Measurements from ENCODE around the gene EIF2AK3. TPM values are rescaled to one million over a fixed set of nuclear protein-coding genes. Genes with fewer than 3 reads are reported as not detected.
A peak's percentile ranks its signal among the peaks of the same experiment; 100 is the strongest.

The EIF2AK3 gene
- total RNA-seq, 1 donor from 2014 or later: 8.2 TPM

DNA sequence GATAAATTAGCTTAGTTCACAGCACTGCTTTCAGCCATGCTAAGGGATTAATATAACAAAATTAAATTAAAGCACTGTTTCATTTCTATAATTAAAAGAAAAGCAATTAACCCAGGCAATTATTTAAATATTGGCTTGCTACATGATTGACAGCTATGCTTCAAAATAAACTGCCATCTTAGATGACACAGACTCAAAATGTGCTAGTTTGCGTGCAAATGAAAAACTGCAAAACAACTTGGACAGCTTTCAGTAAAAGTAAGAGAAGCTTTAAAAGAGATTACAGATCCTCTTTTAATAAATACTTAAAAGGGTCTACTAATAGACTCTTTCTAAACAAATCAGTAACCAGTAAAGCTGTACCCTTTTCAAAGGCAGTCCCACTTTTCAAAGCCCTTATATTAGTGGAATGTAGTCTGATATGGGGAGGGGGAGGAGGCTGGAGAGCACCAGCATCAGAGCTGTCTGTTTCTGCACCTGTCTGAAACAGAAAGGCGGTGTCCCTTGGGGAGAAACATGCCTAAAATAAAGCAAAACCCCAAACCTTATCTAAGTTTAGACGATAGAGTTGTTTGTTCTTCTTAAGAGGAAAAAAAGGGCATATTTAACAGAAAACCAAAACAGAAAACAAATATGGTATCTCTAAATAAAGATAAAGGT, 20.8 kb downstream of the EIF2AK3 start:
- DNase-seq: no peak
- intact Hi-C loops (cut with micrococcal nuclease): no loop called here
- H3K4me1 ChIP-seq: peaks cover 37% of the 10 kb centered on the region
- H3K9me3 ChIP-seq (replicated peaks): no peaks in the 10 kb centered on the region
- no peak overlapping the region for H3K4me3 ChIP-seq
- TF ChIP-seq, protein P1, sequence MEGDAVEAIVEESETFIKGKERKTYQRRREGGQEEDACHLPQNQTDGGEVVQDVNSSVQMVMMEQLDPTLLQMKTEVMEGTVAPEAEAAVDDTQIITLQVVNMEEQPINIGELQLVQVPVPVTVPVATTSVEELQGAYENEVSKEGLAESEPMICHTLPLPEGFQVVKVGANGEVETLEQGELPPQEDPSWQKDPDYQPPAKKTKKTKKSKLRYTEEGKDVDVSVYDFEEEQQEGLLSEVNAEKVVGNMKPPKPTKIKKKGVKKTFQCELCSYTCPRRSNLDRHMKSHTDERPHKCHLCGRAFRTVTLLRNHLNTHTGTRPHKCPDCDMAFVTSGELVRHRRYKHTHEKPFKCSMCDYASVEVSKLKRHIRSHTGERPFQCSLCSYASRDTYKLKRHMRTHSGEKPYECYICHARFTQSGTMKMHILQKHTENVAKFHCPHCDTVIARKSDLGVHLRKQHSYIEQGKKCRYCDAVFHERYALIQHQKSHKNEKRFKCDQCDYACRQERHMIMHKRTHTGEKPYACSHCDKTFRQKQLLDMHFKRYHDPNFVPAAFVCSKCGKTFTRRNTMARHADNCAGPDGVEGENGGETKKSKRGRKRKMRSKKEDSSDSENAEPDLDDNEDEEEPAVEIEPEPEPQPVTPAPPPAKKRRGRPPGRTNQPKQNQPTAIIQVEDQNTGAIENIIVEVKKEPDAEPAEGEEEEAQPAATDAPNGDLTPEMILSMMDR (IDR thresholded peaks at IDR 0.05; ENCODE audit: borderline replicate concordance): no peak
- H3K36me3 ChIP-seq: peaks cover 6% of the 10 kb centered on the region
- H3K27ac ChIP-seq (replicated peaks): no peak overlapping the region
- no peaks in the 10 kb centered on the region for H3K27me3 ChIP-seq (ENCODE audit: low read depth)

GRCh38 chr2:88603146-88603545, 24.1 kb downstream of the EIF2AK3 start:
- intact Hi-C loops (cut with micrococcal nuclease): no loop called here
- DNase-seq: no peak
- Histone ChIP-seq H3K27me3 (ENCODE audit: low read depth) (no peaks in the 10 kb centered on the region), H3K4me1 (peaks cover 70% of the 10 kb centered on the region), H3K27ac (replicated peaks) (peak overlapping the region; percentile 75), H3K36me3 (no peaks in the 10 kb centered on the region), H3K4me3 (no peak overlapping the region), H3K9me3 (replicated peaks) (no peaks in the 10 kb centered on the region)
- TF ChIP-seq, protein P1 (IDR thresholded peaks at IDR 0.05; ENCODE audit: borderline replicate concordance): no peak

DNA sequence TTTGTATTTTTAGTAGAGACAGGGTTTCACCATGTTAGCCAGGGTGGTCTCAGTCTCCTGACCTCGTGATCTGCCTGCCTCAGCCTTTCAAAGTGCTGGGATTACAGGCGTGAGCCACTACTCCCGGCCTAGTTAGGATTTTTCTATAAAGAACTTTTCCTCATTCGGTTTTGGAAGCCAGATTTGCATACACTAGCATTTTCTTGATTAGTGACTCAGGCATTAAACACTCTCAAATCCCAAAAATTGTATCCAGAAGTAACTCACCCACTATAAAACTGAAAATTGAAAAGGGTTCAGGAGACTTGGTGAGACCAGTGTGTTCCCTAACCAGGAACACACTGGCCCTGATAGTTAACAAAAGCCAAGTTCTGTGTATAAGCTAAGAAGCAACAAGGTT, 25.2 kb downstream of the EIF2AK3 start:
- no peak for DNase-seq
- intact Hi-C loops (cut with micrococcal nuclease): no loop called here
- Histone ChIP-seq H3K36me3 (no peaks in the 10 kb centered on the region), H3K4me3 (no peak overlapping the region), H3K9me3 (replicated peaks) (no peaks in the 10 kb centered on the region), H3K27me3 (ENCODE audit: low read depth) (no peaks in the 10 kb centered on the region), H3K27ac (replicated peaks) (peak overlapping the region; percentile 75), H3K4me1 (peaks cover 70% of the 10 kb centered on the region)
- TF ChIP-seq, protein P1 (IDR thresholded peaks at IDR 0.05; ENCODE audit: borderline replicate concordance): no peak

GRCh38 chr2:88601286-88601685, 26.0 kb downstream of the EIF2AK3 start:
- H3K27ac ChIP-seq (replicated peaks): peak overlapping the region; percentile 75
- H3K4me1 ChIP-seq: peaks cover 65% of the 10 kb centered on the region
- DNase-seq: no peak
- H3K9me3 ChIP-seq (replicated peaks): no peaks in the 10 kb centered on the region
- no peak overlapping the region for H3K4me3 ChIP-seq
- no peaks in the 10 kb centered on the region for H3K27me3 ChIP-seq (ENCODE audit: low read depth)
- TF ChIP-seq, protein P1 (IDR thresholded peaks at IDR 0.05; ENCODE audit: borderline replicate concordance): no peak
- intact Hi-C loops (cut with micrococcal nuclease): no loop called here
- no peaks in the 10 kb centered on the region for H3K36me3 ChIP-seq

DNA sequence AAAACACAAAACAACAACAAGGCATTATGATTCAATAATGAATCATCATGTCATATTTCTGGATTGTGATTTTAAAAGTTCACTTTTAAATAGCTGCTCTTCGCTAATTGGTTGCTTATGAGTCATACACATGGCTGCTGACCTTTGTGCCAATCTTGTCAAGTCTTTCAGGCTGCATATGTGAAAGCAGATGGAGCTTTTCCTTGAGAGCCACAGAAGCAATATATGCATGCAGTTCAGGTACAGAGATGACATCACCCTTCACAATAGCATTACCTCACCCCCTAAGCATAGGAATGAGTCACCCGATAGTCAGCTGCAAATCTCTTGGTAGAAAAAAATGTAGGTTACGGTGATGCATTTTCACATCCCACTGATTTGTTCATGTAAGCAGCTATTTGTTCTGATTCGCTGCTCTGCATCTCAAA, 27.2 kb downstream of the EIF2AK3 start:
- no peaks in the 10 kb centered on the region for H3K9me3 ChIP-seq (replicated peaks)
- DNase-seq: no peak
- H3K27me3 ChIP-seq (ENCODE audit: low read depth): no peaks in the 10 kb centered on the region
- intact Hi-C loops (cut with micrococcal nuclease): no loop called here
- H3K4me1 ChIP-seq: peaks cover 65% of the 10 kb centered on the region
- peak overlapping the region; percentile 75 for H3K27ac ChIP-seq (replicated peaks)
- TF ChIP-seq, protein P1 (IDR thresholded peaks at IDR 0.05; ENCODE audit: borderline replicate concordance): no peak
- H3K4me3 ChIP-seq: peak overlapping the region; percentile 24
- peaks cover 9% of the 10 kb centered on the region for H3K36me3 ChIP-seq
